ENCODE results near the gene CKAP2L.

CKAP2L gene

GRCh38 chr2:112792419-112792818, 28.0 kb upstream of the CKAP2L start:
- in situ Hi-C loops (cut with HindIII; ENCODE audit: low sequenced_read_pairs), result no loop called here
- no peak for DNase-seq (ENCODE audit: low read depth)
- no peak overlapping the region for H3K4me3 ChIP-seq (ENCODE audit: low read depth, low read length)
- TF ChIP-seq CTCF (IDR thresholded peaks at IDR 0.05; ENCODE audit: low read depth, low read length, missing control alignments), result no peak

DNA sequence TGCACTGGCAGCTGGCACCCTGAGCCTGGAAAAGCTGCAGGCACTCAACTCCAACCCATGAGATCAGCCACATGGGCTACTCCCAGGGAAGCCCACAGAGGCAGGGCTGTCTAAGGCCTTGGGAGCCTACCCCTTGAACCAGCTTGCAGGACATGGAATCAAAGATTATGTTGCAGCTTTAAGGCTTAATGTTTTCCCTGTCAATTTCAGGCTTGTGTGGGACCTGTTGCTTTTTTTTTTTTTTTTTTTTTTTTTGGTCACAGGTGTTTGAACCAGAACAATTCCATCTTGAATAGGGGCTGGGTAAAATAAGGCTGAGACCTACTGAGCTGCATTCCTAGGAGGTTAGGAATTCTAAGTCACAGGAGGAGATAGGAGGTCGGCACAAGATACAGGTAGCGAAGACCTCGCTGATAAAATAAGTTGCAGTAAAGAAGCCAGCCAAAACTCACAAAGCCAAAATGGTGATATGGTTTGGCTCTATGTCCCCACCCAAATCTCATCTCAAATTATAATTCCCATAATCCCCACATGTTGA, 27.4 kb upstream of the CKAP2L start:
- in situ Hi-C loops (cut with HindIII; ENCODE audit: low sequenced_read_pairs), result no loop called here
- no peak overlapping the region for H3K4me3 ChIP-seq (ENCODE audit: low read depth, low read length)
- no peak for DNase-seq (ENCODE audit: low read depth)
- no peak for TF ChIP-seq CTCF (IDR thresholded peaks at IDR 0.05; ENCODE audit: low read depth, low read length, missing control alignments)

DNA sequence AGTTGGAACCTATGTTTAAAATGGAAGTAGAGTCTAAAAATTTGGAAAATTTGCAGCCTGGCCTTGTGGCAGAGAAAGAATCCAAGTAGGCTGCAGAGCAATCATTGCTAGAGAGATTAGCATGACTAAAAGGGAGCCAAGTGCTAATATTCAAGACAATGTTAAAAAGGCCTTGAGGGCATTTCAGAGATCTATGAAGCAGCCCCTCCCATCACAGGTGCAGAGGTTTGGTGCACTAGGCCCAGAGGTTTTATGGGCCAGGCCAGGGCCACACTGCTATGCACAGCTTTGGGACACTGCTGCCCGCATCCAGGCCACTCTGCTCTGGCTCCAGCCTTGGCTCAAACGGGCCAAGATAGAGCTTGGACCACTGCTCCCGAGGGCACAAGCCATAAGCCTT, 26.6 kb upstream of the CKAP2L start:
- in situ Hi-C loops (cut with HindIII; ENCODE audit: low sequenced_read_pairs), result no loop called here
- H3K4me3 ChIP-seq (ENCODE audit: low read depth, low read length), result no peak overlapping the region
- TF ChIP-seq CTCF (IDR thresholded peaks at IDR 0.05; ENCODE audit: low read depth, low read length, missing control alignments), result no peak
- no peak for DNase-seq (ENCODE audit: low read depth)

DNA sequence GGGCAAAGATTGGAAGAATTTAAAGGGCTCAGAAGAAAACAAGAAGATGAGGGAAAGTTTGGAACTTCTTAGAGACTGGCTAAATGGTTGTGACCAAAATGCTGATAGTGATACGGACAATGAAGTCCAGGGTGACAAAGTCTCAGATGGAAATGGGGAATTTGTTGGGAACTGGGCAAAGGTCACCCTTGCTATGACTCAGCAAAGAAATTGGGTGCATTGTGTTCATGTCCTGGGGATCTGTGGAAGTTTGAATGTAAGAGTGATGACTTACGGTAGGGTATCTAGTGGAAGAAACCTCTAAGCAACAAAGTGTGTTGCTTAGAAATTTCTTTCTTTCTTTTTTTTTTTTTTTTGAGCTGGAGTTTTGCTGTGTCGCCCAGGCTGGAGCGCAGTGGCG, 25.9 kb upstream of the CKAP2L start:
- no peak for TF ChIP-seq CTCF (IDR thresholded peaks at IDR 0.05; ENCODE audit: low read depth, low read length, missing control alignments)
- H3K4me3 ChIP-seq (ENCODE audit: low read depth, low read length), result no peak overlapping the region
- DNase-seq (ENCODE audit: low read depth), result no peak
- in situ Hi-C loops (cut with HindIII; ENCODE audit: low sequenced_read_pairs), result no loop called here

GRCh38 chr2:112789186-112789585, 24.8 kb upstream of the CKAP2L start:
- no peak overlapping the region for H3K4me3 ChIP-seq (ENCODE audit: low read depth, low read length)
- in situ Hi-C loops (cut with HindIII; ENCODE audit: low sequenced_read_pairs), result loop anchor here (5.0 kb wide), 1 partner anchor 37 kb away; no protein-coding TSS in a partner anchor
- no peak for TF ChIP-seq CTCF (IDR thresholded peaks at IDR 0.05; ENCODE audit: low read depth, low read length, missing control alignments)
- no peak for DNase-seq (ENCODE audit: low read depth)

DNA sequence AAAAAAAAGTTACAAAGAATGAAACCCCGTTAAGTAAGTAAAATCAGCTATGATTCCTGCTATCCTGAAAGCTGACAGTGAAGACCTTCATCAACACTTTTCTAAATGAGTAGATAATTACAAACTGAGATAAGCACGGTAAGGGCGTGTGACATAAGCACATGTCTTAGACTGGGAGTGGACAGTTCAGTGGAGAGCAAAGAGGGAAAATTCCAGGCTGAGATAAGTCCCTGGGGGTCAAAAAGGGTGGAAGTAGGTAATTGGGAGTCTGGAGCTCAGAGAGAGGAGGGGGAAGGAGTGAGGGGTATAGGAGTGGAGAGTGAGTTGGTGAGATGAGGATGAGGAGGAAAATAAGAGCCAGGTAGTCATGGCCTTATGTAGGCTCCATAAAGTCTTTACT, 24.2 kb upstream of the CKAP2L start:
- no peak for DNase-seq (ENCODE audit: low read depth)
- no peak overlapping the region for H3K4me3 ChIP-seq (ENCODE audit: low read depth, low read length)
- in situ Hi-C loops (cut with HindIII; ENCODE audit: low sequenced_read_pairs), result loop anchor here (5.0 kb wide), 1 partner anchor 36 kb away; no protein-coding TSS in a partner anchor
- TF ChIP-seq CTCF (IDR thresholded peaks at IDR 0.05; ENCODE audit: low read depth, low read length, missing control alignments), result no peak
